ENCODE results near the gene TREML2.
A peak's percentile ranks its signal among the peaks of the same experiment; 100 is the strongest.
"Not testable (repeated sequence)": the region's sequence is repeated elsewhere in the genome, so short reads cannot be mapped to it uniquely, and the experiment has no call there.

The TREML2 gene

DNA sequence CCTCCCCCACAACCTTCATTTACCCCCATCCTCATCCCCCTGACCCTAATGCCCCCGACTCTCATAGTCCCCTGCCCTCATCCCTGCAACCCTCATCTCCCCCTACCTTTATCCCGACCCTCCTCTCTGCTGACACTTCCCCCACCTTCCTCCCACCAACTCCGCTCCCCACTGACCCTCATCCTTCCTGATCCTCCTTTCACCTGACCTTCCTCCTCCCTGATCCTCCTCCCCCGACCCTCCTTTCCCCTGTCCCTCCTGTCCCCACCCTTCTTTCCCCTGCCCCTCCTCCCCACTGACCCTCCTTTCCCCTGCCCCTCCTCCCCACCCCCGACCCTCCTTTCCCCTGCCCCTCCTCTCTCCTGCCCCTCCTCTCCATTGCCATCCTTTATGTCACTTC is 7.1 kb downstream of the TREML2 start:
- no peak for DNase-seq
- Histone ChIP-seq H3K36me3 (no peaks in the 10 kb centered on the region), H3K27ac (no peak overlapping the region), H3K9me3 (ENCODE audit: severe bottlenecking) (peaks cover 24% of the 10 kb centered on the region), H3K4me3 (ENCODE audit: low read depth, low read length) (no peak overlapping the region), H3K27me3 (ENCODE audit: insufficient read depth, low read depth, severe bottlenecking) (peaks cover 12% of the 10 kb centered on the region)
- no peak for TF ChIP-seq CTCF (IDR thresholded peaks at IDR 0.05; ENCODE audit: low read depth, low read length)

DNA sequence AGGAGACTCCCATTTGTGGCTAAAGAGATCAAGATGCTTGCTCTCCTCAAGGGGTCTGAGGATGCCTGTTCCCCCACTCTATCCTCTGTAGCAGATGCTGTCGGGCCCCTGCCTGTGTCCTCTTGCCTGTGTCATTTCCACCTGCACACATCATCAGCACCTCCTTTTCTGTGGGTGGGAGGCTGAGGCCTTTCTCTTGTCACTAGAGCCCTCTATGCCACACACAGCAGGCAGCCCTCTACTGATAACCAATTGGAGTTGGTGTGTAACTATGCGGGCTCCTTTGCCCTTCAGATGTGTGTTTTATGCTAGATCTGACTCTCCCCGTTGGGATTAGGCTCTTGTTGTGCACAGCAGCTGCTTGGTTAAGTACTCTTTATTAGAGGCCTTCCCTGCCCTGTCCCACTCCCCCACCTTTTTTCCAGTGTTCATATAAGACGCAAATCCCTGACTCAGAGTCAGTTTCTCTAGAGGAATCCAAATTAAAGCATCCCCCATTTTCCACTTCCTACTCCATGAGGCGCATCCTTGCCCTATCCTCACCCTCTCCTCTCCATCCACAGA is 7.7 kb downstream of the TREML2 start:
- peak; percentile 53 for DNase-seq
- TF ChIP-seq CTCF (IDR thresholded peaks at IDR 0.05; ENCODE audit: low read depth, low read length) = no peak
- Histone ChIP-seq H3K36me3 (no peaks in the 10 kb centered on the region), H3K9me3 (ENCODE audit: severe bottlenecking) (peaks cover 25% of the 10 kb centered on the region), H3K4me3 (ENCODE audit: low read depth, low read length) (no peak overlapping the region), H3K27ac (no peak overlapping the region), H3K27me3 (ENCODE audit: insufficient read depth, low read depth, severe bottlenecking) (peaks cover 12% of the 10 kb centered on the region)

DNA sequence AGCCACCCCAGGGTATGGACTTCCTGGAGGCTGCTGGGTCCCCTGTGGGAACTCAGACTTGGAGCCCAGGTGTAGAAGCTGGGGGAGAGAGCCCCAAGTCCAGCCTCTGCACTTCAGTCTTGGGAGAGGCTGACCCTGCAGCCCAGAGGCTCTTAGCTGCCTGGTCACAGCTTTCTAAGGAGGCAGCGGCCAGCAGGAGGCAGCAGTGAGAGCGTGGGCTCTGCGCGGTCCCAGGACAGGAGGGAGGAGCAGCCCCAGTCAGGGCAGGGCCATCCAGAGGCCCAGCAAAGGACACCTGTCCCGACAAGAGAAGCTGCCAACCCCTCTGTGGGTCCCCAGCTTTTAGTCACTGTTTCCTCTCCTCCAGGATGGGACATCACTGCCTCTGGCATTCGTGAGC is 9.4 kb downstream of the TREML2 start:
- H3K9me3 ChIP-seq (ENCODE audit: severe bottlenecking) = peaks cover 22% of the 10 kb centered on the region
- no peak overlapping the region for H3K4me3 ChIP-seq (ENCODE audit: low read depth, low read length)
- peak; percentile 65 for DNase-seq
- H3K36me3 ChIP-seq = no peaks in the 10 kb centered on the region
- TF ChIP-seq CTCF (IDR thresholded peaks at IDR 0.05; ENCODE audit: low read depth, low read length) = peak; percentile 96
- peaks cover 1% of the 10 kb centered on the region for H3K27me3 ChIP-seq (ENCODE audit: insufficient read depth, low read depth, severe bottlenecking)
- no peak overlapping the region for H3K27ac ChIP-seq

- peaks cover 22% of the 10 kb centered on the region for H3K9me3 ChIP-seq (ENCODE audit: severe bottlenecking)
- no peak for DNase-seq
- no peaks in the 10 kb centered on the region for H3K36me3 ChIP-seq
- no peaks in the 10 kb centered on the region for H3K27me3 ChIP-seq (ENCODE audit: insufficient read depth, low read depth, severe bottlenecking)
- no peak for TF ChIP-seq CTCF (IDR thresholded peaks at IDR 0.05; ENCODE audit: low read depth, low read length)
- no peak overlapping the region for H3K27ac ChIP-seq
- H3K4me3 ChIP-seq (ENCODE audit: low read depth, low read length) = no peak overlapping the region
Measured at GRCh38 chr6:41190791-41191190, 10.2 kb downstream of the TREML2 start.

DNA sequence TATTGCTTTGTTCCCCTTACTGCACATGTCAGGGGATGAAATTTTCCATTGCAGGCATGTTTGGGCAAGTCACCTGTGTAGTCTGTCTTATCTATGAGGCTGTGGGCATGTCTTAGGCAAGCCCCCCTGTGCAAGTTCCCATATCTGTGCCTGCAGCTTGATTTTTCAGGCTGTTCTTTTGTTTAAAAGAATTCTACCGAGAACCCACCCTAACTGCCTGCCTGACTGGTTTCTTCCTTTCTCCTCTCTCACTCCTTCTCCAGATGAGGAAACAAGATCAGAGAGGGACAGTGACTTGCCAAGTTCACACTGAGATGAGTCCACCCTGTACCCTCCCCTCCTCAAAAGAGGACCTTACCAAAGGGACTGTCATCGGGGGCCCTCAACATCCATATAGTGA is 11.0 kb downstream of the TREML2 start:
- TF ChIP-seq CTCF (IDR thresholded peaks at IDR 0.05; ENCODE audit: low read depth, low read length) = no peak
- DNase-seq = no peak
- H3K4me3 ChIP-seq (ENCODE audit: low read depth, low read length) = no peak overlapping the region
- no peaks in the 10 kb centered on the region for H3K27me3 ChIP-seq (ENCODE audit: insufficient read depth, low read depth, severe bottlenecking)
- no peaks in the 10 kb centered on the region for H3K36me3 ChIP-seq
- no peak overlapping the region for H3K27ac ChIP-seq
- H3K9me3 ChIP-seq (ENCODE audit: severe bottlenecking) = peaks cover 22% of the 10 kb centered on the region

DNA sequence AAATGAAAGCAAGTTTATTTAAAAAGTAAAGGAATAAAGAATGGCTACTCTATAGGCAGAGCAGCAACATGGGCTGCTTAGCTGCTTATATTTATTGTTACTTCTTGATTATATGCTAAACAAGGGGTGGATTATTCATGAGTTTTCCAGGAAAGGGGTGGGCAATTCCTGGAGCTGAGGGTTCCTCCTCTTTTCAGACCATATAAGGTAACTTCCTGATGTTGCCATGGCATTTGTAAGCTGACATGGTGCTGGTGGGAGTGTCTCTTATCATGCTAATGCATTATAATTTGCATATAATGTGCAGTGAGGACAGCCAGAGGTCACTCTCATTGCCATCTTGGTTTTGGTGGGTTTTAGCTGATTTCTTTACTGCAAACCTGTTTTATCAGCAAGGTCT is 11.9 kb downstream of the TREML2 start:
- H3K9me3 ChIP-seq (ENCODE audit: severe bottlenecking) = peaks cover 22% of the 10 kb centered on the region
- H3K27me3 ChIP-seq (ENCODE audit: insufficient read depth, low read depth, severe bottlenecking); H3K36me3 ChIP-seq; H3K4me3 ChIP-seq (ENCODE audit: low read depth, low read length); DNase-seq; H3K27ac ChIP-seq: not testable (repeated sequence)

Measured in WERI-Rb-1 (cell line).